HFFc6 (cell line): Measurements from ENCODE around the gene ANKRD40CL. TPM values are rescaled to one million over a fixed set of nuclear protein-coding genes. Genes with fewer than 3 reads are reported as not detected.

Source experiments
- DNase-seq: peaks from one replicate; pipeline ENCODE4 v3.0.0-alpha.2; 2018
- H3K27ac Mint-ChIP-seq: 2 replicates; pipeline ENCODE4 v1.8.0; 2020; ENCODE audit warnings: mild to moderate bottlenecking, mixed read lengths
- H3K27me3 Mint-ChIP-seq: 2 replicates; pipeline ENCODE4 v1.8.0; 2021; ENCODE audit warnings: mild to moderate bottlenecking, moderate library complexity, mixed read lengths; ENCODE audit not compliant: insufficient read depth
- H3K36me3 Mint-ChIP-seq: 2 replicates; pipeline ENCODE4 v1.8.0; 2021; ENCODE audit warnings: low read depth, mixed read lengths
- H3K4me1 Mint-ChIP-seq: 2 replicates; pipeline ENCODE4 v1.8.0; 2020; ENCODE audit warnings: low read depth, mixed read lengths
- H3K4me3 Mint-ChIP-seq: 2 replicates; pipeline ENCODE4 v1.8.0; 2020; ENCODE audit warnings: mild to moderate bottlenecking, moderate library complexity, mixed read lengths
- H3K9me3 Mint-ChIP-seq: 2 replicates; pipeline ENCODE4 v1.8.0; 2020; ENCODE audit warnings: mild to moderate bottlenecking, mixed read lengths
- total RNA-seq, 6 experiments: library from RNA; stranded (reverse); fragmentation: NEBNext Ultra II Directional; extraction: Animal tissue kit (Norgen Biotek cat#: 25700); gene quantifications; 2 replicates in 1 of 6; 3 replicates in 5 of 6; pipeline ENCODE4 v1.2.3, GENCODE V29; 2021
- TF ChIP-seq, protein P1 (sequence below): fragments of 200-600 bp; sonication (generic); IDR thresholded peaks from 2 replicates; pipeline ENCODE4 v1.5.0; 2021; ENCODE audit warnings: antibody characterized with exemption, mild to moderate bottlenecking

Gene ANKRD40CL
- total RNA-seq, 6 experiments from 2014 or later: not detected

DNA sequence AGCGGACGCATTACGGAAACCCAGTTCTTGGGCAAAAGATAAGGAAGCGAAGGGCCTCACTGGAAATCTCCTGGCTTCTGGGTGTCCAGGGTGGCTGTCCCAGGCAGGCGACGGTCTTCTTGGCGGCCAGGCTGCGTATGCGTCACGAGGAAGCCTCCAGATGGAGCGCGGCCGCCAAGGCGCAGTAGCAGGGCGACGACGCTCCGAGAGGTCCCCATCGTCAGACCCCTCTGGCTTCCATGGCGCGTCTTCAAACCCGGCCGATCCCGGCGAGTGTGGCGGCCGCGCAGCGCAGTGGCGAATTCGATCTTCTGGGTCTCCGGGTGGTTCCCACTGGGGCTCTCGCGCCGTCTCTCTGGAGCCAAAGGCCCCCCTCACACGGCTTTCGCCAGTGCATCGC is 13.8 kb upstream of the ANKRD40CL start:
- TF ChIP-seq, protein P1, sequence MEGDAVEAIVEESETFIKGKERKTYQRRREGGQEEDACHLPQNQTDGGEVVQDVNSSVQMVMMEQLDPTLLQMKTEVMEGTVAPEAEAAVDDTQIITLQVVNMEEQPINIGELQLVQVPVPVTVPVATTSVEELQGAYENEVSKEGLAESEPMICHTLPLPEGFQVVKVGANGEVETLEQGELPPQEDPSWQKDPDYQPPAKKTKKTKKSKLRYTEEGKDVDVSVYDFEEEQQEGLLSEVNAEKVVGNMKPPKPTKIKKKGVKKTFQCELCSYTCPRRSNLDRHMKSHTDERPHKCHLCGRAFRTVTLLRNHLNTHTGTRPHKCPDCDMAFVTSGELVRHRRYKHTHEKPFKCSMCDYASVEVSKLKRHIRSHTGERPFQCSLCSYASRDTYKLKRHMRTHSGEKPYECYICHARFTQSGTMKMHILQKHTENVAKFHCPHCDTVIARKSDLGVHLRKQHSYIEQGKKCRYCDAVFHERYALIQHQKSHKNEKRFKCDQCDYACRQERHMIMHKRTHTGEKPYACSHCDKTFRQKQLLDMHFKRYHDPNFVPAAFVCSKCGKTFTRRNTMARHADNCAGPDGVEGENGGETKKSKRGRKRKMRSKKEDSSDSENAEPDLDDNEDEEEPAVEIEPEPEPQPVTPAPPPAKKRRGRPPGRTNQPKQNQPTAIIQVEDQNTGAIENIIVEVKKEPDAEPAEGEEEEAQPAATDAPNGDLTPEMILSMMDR: no peak
- peaks cover 22% of the 10 kb centered on the region for H3K4me1 Mint-ChIP-seq
- no peaks in the 10 kb centered on the region for H3K9me3 Mint-ChIP-seq
- no peak overlapping the region for H3K27ac Mint-ChIP-seq
- H3K4me3 Mint-ChIP-seq: peak overlapping the region; percentile 69
- H3K36me3 Mint-ChIP-seq: no peaks in the 10 kb centered on the region
- DNase-seq: no peak
- H3K27me3 Mint-ChIP-seq: peaks cover 7% of the 10 kb centered on the region; the same call in 1 of the 2 replicates

DNA sequence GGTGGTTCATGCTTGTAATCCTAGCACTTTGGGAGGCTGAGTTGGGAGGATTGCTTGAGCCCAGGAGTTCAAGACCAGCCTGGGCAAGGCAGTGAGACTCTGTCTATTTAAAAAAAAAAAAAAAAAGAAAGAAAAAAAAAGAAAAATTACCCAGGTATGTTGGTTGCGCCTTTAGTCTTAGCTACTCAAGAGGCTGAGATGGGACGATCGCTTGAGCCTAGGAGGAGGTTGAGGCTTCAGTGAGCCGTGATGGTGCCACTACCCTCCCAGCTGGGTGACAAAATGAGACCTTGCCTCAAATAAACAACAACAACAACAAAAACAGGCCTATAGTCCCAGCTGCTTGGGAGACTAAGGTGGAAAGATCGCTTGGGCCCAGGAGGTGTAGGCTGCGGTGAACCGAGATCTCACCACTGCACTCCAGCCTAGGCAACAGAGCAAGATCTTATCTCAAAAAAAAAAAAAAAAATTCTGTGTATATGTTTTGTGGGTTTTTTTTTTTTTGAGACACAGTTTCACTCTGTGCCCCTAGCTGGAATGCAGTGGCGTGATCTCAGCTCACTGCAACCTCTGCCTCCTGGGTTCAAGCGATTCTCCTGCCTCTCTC is 12.5 kb upstream of the ANKRD40CL start:
- Mint-ChIP-seq H3K27me3 (peaks cover 8% of the 10 kb centered on the region), H3K9me3 (no peaks in the 10 kb centered on the region), H3K27ac (no peak overlapping the region), H3K4me1 (peaks cover 13% of the 10 kb centered on the region), H3K36me3 (no peaks in the 10 kb centered on the region), H3K4me3 (no peak overlapping the region)
- TF ChIP-seq, protein P1: no peak
- no peak for DNase-seq

DNA sequence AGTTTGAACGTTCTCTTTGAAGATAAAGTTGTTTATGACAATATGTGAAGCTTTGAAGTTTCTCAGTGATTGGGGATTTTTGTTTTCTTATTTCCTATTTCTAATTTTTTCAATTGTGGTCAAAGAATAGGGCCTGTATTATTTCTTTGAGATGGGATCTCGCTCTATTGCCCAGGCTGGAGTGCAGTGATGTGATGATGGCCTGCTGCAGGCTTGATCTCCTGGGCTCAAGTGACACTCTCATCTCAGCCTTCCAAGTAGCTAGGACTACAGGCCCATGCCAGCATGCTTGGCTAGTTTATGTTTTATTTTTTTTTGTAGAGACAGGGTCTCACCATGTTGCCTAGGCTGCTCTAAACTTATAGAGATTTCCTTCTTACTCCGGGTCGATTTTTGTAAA is 11.7 kb upstream of the ANKRD40CL start:
- TF ChIP-seq, protein P1: no peak
- DNase-seq: no peak

DNA sequence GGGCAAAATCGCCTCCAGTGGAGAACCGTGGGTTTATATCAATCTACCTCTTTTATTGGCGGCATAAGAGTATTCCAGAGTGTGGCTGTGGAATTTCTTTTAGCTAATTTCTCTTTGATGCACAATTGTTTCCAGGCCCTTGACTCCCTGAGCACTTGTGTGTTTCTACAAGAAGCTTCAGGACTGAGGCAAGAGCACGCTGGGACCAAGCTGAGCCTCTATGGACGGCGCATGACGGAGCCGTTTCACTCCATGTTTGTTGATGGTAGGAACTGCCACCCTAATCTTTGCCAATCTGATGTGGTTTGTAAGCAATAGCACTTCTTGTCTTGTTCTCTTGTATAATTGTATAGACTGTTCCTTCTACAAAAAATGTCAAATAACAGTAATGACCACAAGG is 11.2 kb upstream of the ANKRD40CL start:
- H3K27ac Mint-ChIP-seq: no peak overlapping the region
- no peak overlapping the region for H3K4me3 Mint-ChIP-seq
- TF ChIP-seq, protein P1: no peak
- H3K4me1 Mint-ChIP-seq: peaks cover 13% of the 10 kb centered on the region
- no peak for DNase-seq
- no peaks in the 10 kb centered on the region for H3K36me3 Mint-ChIP-seq
- H3K27me3 Mint-ChIP-seq: peaks cover 5% of the 10 kb centered on the region
- no peaks in the 10 kb centered on the region for H3K9me3 Mint-ChIP-seq

More for the DNA sequence above, 11.7 kb upstream of the ANKRD40CL start:
- H3K27me3 Mint-ChIP-seq: peaks cover 4% of the 10 kb centered on the region
- H3K36me3 Mint-ChIP-seq: no peaks in the 10 kb centered on the region
- no peak overlapping the region for H3K4me3 Mint-ChIP-seq
- no peaks in the 10 kb centered on the region for H3K9me3 Mint-ChIP-seq
- no peak overlapping the region for H3K27ac Mint-ChIP-seq
- peaks cover 13% of the 10 kb centered on the region for H3K4me1 Mint-ChIP-seq

DNA sequence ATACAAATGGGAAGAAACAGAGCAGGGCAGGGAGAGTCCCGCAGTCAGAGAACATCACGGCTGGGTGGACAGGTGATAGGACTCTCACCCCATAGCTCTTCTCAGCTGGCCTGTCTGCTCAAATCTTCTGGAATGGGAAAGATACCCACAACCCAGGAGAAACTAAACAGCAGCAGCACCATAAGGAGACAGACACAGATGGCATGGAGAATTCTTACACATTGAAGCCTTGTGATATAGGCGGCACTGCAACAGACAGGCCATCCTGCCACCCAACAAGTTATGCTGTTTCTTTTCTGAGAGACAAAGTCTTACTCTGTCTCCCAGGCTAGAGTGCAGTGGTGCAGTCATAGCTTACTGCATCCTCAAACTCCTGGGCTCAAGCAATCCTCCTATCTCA is 8.6 kb upstream of the ANKRD40CL start:
- no peak for DNase-seq
- H3K27me3 Mint-ChIP-seq: peaks cover 8% of the 10 kb centered on the region
- H3K4me1 Mint-ChIP-seq: no peaks in the 10 kb centered on the region
- TF ChIP-seq, protein P1: no peak
- no peak overlapping the region for H3K4me3 Mint-ChIP-seq
- H3K36me3 Mint-ChIP-seq: no peaks in the 10 kb centered on the region
- no peaks in the 10 kb centered on the region for H3K9me3 Mint-ChIP-seq
- H3K27ac Mint-ChIP-seq: no peak overlapping the region
